ENCODE measurements around the gene TMPRSS7.

Gene TMPRSS7

DNA sequence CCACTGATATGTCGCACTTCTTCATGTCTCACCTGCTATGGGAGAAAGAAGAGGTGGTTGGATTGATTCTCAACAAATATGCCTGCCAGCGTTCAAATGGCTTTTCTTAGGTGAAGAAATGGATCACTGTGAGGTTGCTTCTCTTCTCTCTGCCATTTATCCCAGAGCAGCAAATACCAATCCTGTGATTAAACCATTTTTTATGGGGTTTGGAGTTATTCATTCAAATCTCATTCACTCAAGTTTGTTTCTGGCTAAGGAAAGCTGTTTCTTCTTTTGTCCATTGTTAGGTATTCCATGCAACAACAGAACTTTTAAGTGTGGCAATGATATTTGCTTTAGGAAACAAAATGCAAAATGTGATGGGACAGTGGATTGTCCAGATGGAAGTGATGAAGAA lies 39.5 kb downstream of the TMPRSS7 start:
- no peak for DNase-seq

GRCh38 chr3:112074616-112075497 lies 40.3 kb downstream of the TMPRSS7 start:
- DNase-seq: no peak

DNA sequence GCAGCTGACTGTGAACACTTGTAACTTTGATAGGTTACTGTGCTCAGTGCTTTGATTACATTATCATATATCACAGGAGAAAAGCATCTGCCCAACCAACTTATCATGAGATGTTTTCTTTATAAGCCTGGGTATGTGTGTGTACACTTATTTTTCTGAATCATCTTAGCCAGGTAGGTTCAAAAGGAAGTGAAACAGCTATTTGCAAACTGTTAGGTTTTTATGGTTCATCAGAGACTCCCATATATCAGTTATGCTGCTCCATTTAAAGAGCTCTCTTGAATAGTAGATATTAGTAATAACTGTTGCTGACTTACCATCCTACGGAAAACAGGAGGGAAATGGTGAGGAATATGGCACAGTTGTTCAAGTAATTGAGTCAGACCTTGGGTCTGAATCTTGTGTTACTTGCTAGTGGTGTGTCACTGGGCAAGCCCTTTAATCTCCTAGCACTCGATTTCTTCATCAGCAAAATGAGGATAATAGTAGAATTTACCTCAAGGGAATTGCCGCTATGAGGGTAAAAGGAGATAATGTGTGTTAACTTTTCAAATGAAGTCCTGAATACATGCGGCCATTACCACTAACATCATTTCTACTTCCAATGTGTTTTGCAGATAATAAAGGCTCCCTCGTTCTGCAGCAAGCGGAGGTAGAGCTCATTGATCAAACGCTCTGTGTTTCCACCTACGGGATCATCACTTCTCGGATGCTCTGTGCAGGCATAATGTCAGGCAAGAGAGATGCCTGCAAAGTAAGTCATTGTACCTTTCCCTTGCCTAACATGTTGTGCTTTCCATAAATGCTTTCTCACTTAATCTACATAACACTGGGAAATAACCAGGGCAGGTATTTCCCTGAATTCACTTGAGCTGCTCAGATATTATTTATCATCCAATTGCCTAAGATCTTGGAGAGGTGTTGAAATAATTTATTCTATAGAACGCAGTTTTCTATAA lies 43.9 kb downstream of the TMPRSS7 start:
- no peak for DNase-seq

DNA sequence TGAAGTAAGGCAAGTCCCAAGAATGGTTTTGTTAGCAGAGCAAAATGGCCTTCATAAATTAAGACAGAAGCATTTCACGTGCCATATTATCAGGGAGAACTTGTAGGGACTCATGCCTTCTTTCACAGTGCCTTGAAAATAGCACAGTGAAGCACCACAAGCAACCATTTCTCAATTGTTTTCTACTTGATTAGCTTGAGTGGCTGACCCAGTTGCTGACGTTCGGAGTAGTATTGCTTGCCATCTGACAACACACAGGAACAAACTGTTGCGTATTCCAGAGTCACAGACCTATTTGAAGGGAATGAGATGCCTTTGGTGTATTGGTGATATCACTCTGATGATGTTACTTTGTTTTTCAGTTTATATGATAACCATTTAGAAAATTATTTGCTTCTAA lies 48.7 kb downstream of the TMPRSS7 start:
- no peak for DNase-seq

GRCh38 chr3:112084980-112085705 lies 50.6 kb downstream of the TMPRSS7 start:
- DNase-seq: no peak

DNA sequence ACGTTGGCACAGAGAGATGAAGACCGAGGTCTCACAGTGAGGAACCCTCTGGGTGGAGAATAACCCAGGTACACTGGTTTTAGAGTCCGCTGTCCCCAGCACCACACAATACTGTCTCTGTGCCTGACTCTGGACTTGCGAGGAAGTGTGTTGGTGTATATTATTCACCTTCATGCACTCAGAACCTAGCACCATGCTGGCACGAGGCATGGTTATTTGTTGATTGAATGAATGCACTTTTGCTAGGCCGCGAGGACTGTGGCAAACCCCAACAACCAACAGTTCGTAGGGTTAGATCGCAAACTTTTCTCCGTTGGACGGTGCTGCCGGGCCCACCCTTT lies 51.2 kb downstream of the TMPRSS7 start:
- DNase-seq: no peak

DNA sequence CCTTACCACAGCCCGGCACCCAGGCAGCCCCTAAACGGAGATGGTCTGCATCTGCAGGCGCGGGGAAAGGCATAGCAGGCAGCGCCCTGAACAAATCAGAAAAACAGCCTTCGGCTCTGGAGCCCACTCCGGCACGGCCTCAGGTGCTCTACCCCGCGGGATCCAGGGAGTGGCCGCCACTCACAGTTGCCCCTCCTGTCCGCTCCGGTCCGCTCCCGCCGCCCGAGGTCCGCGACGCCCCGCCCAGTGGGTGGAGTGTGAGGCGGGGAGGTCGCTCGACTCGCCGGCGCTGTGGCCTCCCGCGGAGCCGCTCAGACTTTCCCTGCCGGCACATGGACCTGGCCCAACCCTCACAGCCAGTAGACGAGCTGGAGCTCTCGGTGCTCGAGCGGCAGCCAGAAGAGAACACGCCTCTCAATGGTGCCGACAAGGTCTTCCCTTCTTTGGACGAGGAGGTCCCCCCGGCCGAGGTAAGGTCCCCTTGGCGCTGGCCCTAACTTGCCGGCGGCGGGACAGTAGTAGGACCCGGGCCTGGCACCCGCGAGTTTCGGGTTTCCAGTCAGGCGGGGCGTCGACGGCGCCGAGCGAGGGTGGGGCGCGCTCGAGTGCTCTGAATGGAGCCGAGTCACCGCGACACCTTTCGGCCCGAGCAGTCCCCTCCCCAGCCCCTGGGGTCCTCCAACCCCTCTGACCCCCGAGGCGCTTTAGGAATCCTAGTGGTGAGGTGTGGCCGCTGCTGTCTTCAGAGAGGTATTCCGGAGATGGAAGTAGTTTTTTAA lies 51.7 kb downstream of the TMPRSS7 start, which contains the start of gene C3orf52:
Gene C3orf52, plus strand, starts transcription at position 314 of the 779 bp plus-strand sequence. Its CDS starts 19 bp downstream, at position 333.
- DNase-seq: peak; percentile 69

- no peak for DNase-seq
These were observed 52.5 kb downstream of the TMPRSS7 start for GRCh38 chr3:112086875-112087524.

GRCh38 chr3:112087746-112088145 lies 53.2 kb downstream of the TMPRSS7 start:
- DNase-seq: no peak

- DNase-seq: no peak
These were observed 54.4 kb downstream of the TMPRSS7 start for GRCh38 chr3:112088944-112089343.

DNA sequence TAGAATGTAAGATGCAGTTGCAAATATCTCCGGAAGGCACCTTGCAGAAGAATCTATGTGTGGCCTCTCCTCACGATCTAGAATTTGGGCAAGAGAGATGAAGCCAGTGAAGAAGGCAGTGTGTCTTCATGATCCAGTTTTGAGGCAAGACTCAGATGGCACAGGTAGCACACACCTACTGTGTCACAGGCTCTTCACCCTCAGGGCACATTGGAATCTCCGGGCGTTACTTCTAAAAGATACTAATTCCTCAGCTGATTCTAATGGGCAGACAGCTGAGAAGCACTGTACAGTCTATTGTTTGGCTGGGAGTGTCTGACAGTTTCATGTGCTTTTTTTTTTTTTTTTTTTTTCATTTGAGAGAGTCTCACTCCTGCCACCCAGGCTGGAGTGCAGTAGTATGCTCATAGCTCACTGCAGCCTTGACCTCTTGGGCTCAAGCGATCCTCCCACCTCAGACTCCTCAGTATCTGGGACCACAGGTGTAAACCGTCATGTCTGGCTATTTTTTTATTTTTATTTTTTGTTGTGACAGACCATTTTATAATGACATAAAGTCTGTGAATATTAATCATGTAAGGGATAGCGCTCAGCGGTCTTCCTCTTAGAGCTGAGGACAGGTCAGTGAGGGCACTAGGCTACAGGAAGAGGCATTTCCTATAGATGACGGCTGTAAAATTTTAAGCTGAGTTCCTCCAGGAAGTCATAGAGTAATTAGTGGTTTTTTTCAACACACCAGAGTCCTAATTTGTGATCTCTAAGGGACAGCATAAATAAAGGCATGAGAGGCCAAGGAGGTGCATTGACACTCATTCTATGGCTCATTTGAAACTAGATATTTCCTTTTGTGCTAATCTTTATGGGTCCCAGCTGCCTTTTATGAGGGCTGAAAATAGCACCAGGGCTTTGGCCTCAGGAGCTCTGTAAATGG lies 55.7 kb downstream of the TMPRSS7 start:
- DNase-seq: no peak

DNA sequence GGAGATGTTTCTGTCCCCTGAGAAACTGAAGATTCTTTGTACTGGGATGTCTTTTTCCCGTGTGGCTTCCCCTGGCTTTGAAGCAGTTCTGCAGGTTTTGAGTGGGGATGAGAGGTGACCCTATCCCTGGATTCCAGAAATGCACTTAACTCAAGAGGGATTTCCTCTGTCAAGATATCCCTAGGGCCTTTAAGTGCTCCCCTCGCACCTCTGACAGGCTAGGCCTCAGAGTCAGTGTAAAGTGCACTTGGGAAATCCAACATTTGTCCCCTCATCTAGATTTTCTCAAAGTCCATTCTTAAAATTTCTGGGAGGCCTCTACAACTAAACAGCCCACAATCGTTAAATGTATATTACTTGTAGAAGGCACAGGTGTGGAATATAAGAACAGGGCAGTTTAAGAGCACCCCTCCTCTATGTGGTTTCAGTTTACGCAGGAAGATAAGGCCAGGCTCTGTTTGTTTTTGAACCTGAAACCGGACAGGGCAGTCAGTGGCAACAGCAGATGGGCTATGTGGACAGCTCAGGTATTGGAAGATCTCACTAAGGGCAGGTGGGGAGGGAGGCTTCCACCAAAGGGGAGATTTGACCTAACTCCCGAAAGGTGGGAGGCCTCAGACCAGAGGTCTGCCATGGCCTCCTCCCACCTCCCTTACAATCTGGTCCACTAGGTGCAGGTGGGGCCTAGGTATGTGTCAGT lies 56.5 kb downstream of the TMPRSS7 start:
- no peak for DNase-seq

DNA sequence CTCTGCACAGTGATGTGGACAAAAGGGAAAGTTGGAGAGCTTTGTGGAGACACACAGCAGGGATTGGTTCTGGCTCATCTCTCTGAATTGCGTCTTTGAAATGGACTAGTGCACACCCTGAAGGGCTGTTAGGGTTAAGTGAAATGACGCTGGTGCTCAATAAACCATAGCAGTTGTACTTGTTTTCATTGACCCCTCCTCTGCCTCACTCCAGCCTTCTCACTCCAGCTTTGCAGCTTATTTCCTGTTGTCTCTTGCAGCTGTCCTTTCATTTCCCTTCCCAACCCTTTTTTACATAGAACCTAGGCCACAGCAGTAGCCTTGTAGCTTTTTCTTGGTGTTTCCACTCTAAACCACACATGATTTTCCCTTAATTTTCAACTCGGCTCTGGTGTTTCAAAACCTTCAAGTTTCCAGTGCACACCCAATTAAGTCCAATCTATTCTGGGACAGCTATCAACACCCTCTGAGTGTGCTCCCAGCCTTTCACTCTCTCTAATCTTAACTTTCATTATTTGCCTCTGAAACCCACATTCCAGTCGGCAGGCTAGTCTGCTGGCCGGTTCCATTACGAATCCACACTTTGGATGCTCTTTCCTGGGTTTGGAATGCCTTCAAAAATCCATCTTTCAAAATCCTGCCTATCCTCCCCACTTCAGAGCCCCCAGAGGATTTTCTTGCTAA lies 58.1 kb downstream of the TMPRSS7 start:
- DNase-seq: no peak

GRCh38 chr3:112093180-112093522 lies 58.6 kb downstream of the TMPRSS7 start:
- no peak for DNase-seq

- no peak for DNase-seq
These were observed 61.2 kb downstream of the TMPRSS7 start for GRCh38 chr3:112095731-112096130.

DNA sequence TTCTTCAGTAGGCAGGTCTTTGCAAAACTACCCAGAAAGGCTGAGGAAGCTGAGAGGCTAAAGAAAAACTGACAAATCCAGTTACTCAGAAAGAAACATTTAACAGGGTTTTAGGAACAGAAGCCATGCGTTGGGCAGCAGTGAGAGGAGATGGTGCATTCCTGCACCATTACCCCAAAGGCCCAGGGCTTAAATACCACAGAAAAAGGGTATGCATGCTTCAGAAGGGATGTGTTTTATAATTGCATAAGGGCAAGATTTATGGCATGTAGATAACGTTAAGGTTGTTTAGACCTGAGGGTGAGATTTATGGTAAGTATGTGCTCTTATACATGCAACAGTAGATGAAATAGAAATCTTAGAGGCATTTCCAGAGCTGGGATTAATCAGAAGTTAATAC lies 61.6 kb downstream of the TMPRSS7 start:
- no peak for DNase-seq

DNA sequence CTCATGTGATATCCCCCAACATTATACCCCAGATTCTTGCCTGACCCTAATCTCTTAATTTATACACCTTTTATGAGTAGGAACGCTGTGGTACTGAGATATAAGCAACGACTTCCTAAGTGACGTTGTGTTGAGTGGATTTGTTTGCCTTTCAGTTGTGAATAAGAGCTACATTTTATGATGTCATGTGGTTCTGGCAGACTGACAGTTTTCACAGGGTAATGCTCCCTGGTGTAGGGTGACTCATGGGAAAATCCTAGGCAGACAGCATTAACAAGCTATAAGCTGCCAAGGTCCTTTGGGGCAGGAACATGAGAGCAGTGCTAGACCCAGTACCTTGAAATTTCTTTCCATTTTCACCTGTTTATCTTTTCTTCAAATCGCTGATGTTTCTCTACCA lies 62.8 kb downstream of the TMPRSS7 start:
- peak; percentile 87 for DNase-seq

- no peak for DNase-seq
These were observed 67.4 kb downstream of the TMPRSS7 start for GRCh38 chr3:112101916-112102315.

- DNase-seq: no peak
These were observed 70.2 kb downstream of the TMPRSS7 start for GRCh38 chr3:112104774-112105173.

All from suppressor macrophage treated with lipopolysaccharide for 4 hours (primary cell).